ENCODE results near the gene POLR3GL. TPM values are rescaled to one million over a fixed set of nuclear protein-coding genes. Genes with fewer than 3 reads are reported as not detected.

Gene POLR3GL
- polyA plus RNA-seq, 1 donor from 2014 or later: 38.6 TPM

- no peaks in the 10 kb centered on the region for H3K9me2 ChIP-seq (ENCODE audit: insufficient read depth, low read length)
- H3K79me2 ChIP-seq (replicated peaks; ENCODE audit: insufficient read depth, low read length): peaks cover 12% of the 10 kb centered on the region
- TF ChIP-seq SMC3 (conservative IDR thresholded peaks at IDR 0.05; ENCODE audit: poor library complexity) (no peak), TAF1 (IDR thresholded peaks at IDR 0.05; ENCODE audit: low read depth) (no peak), MXI1 (conservative IDR thresholded peaks at IDR 0.05; ENCODE audit: poor library complexity, severe bottlenecking) (no peak), RAD21 (conservative IDR thresholded peaks at IDR 0.05) (no peak), EZH2 (IDR thresholded peaks at IDR 0.05; ENCODE audit: borderline replicate concordance, insufficient read depth, low read length, poor library complexity, severe bottlenecking) (no peak), POLR2AphosphoS5 (IDR thresholded peaks at IDR 0.05) (no peak), EP300 (conservative IDR thresholded peaks at IDR 0.05; ENCODE audit: poor library complexity, severe bottlenecking) (no peak), REST (IDR thresholded peaks at IDR 0.05; ENCODE audit: borderline replicate concordance) (no peak), CTCF (IDR thresholded peaks at IDR 0.05; ENCODE audit: poor library complexity, severe bottlenecking) (no peak)
- H3K9me3 ChIP-seq (ENCODE audit: low read length): no peaks in the 10 kb centered on the region
- no peaks in the 10 kb centered on the region for H4K20me1 ChIP-seq (ENCODE audit: insufficient read depth)
- peaks cover 23% of the 10 kb centered on the region for H3K27me3 ChIP-seq (ENCODE audit: insufficient read depth, low read depth, low read length)
- H3K36me3 ChIP-seq (ENCODE audit: insufficient read depth, low read length): no peaks in the 10 kb centered on the region
- peak overlapping the region; percentile 64 for H3K9ac ChIP-seq (ENCODE audit: low read length)
- H3K27ac ChIP-seq (ENCODE audit: low read length): peak overlapping the region; percentile 2
- H3K4me2 ChIP-seq (ENCODE audit: low read length): no peak overlapping the region
- H3F3A ChIP-seq (ENCODE audit: insufficient read depth, low read length, poor library complexity, severe bottlenecking): peaks cover 7% of the 10 kb centered on the region
- no peak overlapping the region for H2AFZ ChIP-seq (ENCODE audit: low read depth, low read length)
- peak overlapping the region; percentile 68 for H3K4me3 ChIP-seq (ENCODE audit: low read length)
These were observed 3.4 kb upstream of the POLR3GL start for GRCh38 chr1:145961109-145961424.

- H4K20me1 ChIP-seq (ENCODE audit: insufficient read depth): no peaks in the 10 kb centered on the region
- H3K4me3 ChIP-seq (ENCODE audit: low read length): peak overlapping the region; percentile 68
- H3K27ac ChIP-seq (ENCODE audit: low read length): no peak overlapping the region
- H3K9me3 ChIP-seq (ENCODE audit: low read length): no peaks in the 10 kb centered on the region
- H3K4me2 ChIP-seq (ENCODE audit: low read length): peak overlapping the region; percentile 52
- H3K9me2 ChIP-seq (ENCODE audit: insufficient read depth, low read length): no peaks in the 10 kb centered on the region
- peaks cover 7% of the 10 kb centered on the region for H3K79me2 ChIP-seq (replicated peaks; ENCODE audit: insufficient read depth, low read length)
- TF ChIP-seq MXI1 (conservative IDR thresholded peaks at IDR 0.05; ENCODE audit: poor library complexity, severe bottlenecking) (peak; percentile 15), RAD21 (conservative IDR thresholded peaks at IDR 0.05) (no peak), POLR2AphosphoS5 (IDR thresholded peaks at IDR 0.05) (peak; percentile 23)
- peaks cover 7% of the 10 kb centered on the region for H3F3A ChIP-seq (ENCODE audit: insufficient read depth, low read length, poor library complexity, severe bottlenecking)
- H2AFZ ChIP-seq (ENCODE audit: low read depth, low read length): no peak overlapping the region
- peak overlapping the region; percentile 64 for H3K9ac ChIP-seq (ENCODE audit: low read length)
- peaks cover 23% of the 10 kb centered on the region for H3K27me3 ChIP-seq (ENCODE audit: insufficient read depth, low read depth, low read length)
- no peaks in the 10 kb centered on the region for H3K36me3 ChIP-seq (ENCODE audit: insufficient read depth, low read length)
These were observed 2.9 kb upstream of the POLR3GL start for GRCh38 chr1:145961425-145962156.
